Measurements from ENCODE around the gene POU2F1. TPM values are rescaled to one million over a fixed set of nuclear protein-coding genes. Genes with fewer than 3 reads are reported as not detected.
A peak's percentile ranks its signal among the peaks of the same experiment; 100 is the strongest.
"Not testable (repeated sequence)": the region's sequence is repeated elsewhere in the genome, so short reads cannot be mapped to it uniquely, and the experiment has no call there.

Gene POU2F1
- polyA plus RNA-seq, 1 donor from 2014 or later = 10.9 TPM

DNA sequence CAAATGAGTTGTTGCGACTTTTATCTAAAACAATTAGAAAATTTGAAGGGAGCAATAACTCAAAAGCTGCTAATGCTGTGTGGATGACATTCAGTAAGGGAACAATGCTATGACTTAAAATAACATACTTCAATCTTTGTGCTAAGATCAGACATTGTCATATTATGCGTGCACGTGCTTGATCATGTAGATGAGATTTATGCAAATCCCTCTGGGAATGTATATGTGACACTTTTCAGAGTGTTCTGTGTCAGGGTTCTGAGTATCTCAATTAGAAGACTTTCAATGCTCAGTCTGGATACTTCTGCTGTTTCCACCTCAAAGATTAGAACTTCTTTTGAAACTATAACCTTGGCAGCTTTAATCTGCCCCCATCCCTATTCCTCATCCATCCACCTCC is 18.6 kb upstream of the POU2F1 start:
- no peaks in the 10 kb centered on the region for H3K36me3 ChIP-seq (ENCODE audit: insufficient read depth, low read length)
- H2AFZ ChIP-seq (ENCODE audit: low read depth, low read length) = no peak overlapping the region
- H3K4me3 ChIP-seq (ENCODE audit: low read length) = no peak overlapping the region
- H3K9ac ChIP-seq (ENCODE audit: low read length) = no peak overlapping the region
- H3K9me3 ChIP-seq (ENCODE audit: low read length) = no peaks in the 10 kb centered on the region
- peaks cover 3% of the 10 kb centered on the region for H3F3A ChIP-seq (ENCODE audit: insufficient read depth, low read length, poor library complexity, severe bottlenecking)
- no peak overlapping the region for H3K4me2 ChIP-seq (ENCODE audit: low read length)
- H3K79me2 ChIP-seq (replicated peaks; ENCODE audit: insufficient read depth, low read length) = no peaks in the 10 kb centered on the region
- peaks cover 4% of the 10 kb centered on the region for H3K27me3 ChIP-seq (ENCODE audit: insufficient read depth, low read depth, low read length)
- peak; percentile 55 for TF ChIP-seq POLR2AphosphoS5 (IDR thresholded peaks at IDR 0.05)
- TF ChIP-seq EP300 (conservative IDR thresholded peaks at IDR 0.05; ENCODE audit: poor library complexity, severe bottlenecking) = peak; percentile 71
- TF ChIP-seq SMC3 (conservative IDR thresholded peaks at IDR 0.05; ENCODE audit: poor library complexity) = no peak
- TF ChIP-seq MXI1 (conservative IDR thresholded peaks at IDR 0.05; ENCODE audit: poor library complexity, severe bottlenecking) = no peak
- no peak for TF ChIP-seq RAD21 (conservative IDR thresholded peaks at IDR 0.05)
- H3K9me2 ChIP-seq (ENCODE audit: insufficient read depth, low read length) = no peaks in the 10 kb centered on the region
- no peaks in the 10 kb centered on the region for H4K20me1 ChIP-seq (ENCODE audit: insufficient read depth)
- no peak overlapping the region for H3K27ac ChIP-seq (ENCODE audit: low read length)

DNA sequence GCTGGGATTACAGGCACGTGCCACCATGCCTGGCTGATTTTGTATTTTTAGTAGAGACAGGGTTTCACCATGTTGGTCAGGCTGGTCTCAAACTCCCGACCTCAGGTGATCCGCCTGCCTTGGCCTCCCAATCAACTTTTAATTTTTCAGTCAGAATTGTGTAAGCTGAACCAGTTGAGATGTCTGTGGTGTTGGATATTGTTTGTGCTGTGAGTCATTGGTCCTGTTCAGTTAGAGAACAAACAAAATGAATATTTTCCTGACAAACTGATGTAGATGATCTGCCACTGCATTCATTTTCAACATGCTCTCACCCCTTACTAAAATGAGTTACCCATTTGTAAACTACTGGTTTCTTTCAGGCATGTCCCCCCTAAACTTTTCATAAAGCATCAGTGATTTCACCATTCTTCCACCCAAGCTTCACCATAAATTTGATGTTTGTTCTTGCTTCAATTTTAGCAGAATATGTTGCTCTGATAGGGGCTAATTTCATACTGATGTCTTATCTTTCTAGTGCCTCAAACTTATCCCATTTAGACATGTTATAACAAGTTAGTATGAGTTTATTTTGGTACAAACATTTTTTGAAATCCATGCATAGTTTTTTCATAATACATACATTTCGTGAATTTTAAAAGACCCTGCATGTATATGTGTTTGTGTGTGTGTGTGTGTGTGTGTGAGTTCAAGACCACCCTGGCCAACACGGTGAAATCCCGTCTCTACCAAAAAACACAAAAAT is 15.2 kb upstream of the POU2F1 start:
- H3K27ac ChIP-seq (ENCODE audit: low read length); H3K9me3 ChIP-seq (ENCODE audit: low read length); H3K79me2 ChIP-seq (replicated peaks; ENCODE audit: insufficient read depth, low read length); H3K9me2 ChIP-seq (ENCODE audit: insufficient read depth, low read length); H3F3A ChIP-seq (ENCODE audit: insufficient read depth, low read length, poor library complexity, severe bottlenecking); H4K20me1 ChIP-seq (ENCODE audit: insufficient read depth); H3K36me3 ChIP-seq (ENCODE audit: insufficient read depth, low read length); H3K4me3 ChIP-seq (ENCODE audit: low read length); H3K9ac ChIP-seq (ENCODE audit: low read length); H3K4me2 ChIP-seq (ENCODE audit: low read length); H2AFZ ChIP-seq (ENCODE audit: low read depth, low read length); H3K27me3 ChIP-seq (ENCODE audit: insufficient read depth, low read depth, low read length): not testable (repeated sequence)

DNA sequence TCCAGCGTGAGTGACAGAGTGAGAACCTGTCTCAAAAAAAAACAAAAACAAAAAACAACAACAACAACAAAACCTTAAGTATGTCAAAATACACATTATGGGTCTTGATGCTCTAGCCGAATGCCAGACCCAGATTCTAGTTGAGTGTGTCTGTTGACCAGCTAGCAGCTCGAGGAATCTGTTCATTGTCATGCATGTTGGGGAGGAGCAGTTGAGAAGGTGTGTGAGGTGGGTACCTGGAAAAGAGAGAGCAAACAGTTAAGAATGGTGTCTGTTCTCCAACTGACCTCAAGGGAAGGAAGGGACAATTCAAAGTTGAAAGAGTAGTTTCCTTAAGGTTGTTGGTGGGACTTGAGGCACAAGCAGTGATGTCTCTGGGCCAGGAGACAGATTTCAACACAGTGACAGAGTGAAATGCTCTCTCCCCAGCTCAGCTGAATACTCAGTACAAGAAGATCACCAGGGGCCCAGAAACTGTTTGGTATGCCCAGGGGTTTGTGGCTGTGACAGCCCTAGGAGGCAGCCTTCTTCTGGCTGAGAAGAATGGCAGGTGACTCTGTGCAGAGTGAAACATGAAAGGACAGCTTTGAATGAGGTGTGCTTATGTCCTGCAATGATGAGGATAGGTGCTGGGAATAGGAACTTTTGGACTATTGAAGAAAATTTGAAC is 14.4 kb upstream of the POU2F1 start:
- Histone ChIP-seq H2AFZ (ENCODE audit: low read depth, low read length) (no peak overlapping the region), H3K36me3 (ENCODE audit: insufficient read depth, low read length) (no peaks in the 10 kb centered on the region), H3K79me2 (replicated peaks; ENCODE audit: insufficient read depth, low read length) (no peaks in the 10 kb centered on the region), H3K4me3 (ENCODE audit: low read length) (no peak overlapping the region), H3K9me3 (ENCODE audit: low read length) (no peaks in the 10 kb centered on the region), H3K27ac (ENCODE audit: low read length) (no peak overlapping the region), H3K27me3 (ENCODE audit: insufficient read depth, low read depth, low read length) (no peaks in the 10 kb centered on the region), H3F3A (ENCODE audit: insufficient read depth, low read length, poor library complexity, severe bottlenecking) (peaks cover 3% of the 10 kb centered on the region), H3K9ac (ENCODE audit: low read length) (no peak overlapping the region), H3K9me2 (ENCODE audit: insufficient read depth, low read length) (no peaks in the 10 kb centered on the region), H3K4me2 (ENCODE audit: low read length) (no peak overlapping the region), H4K20me1 (ENCODE audit: insufficient read depth) (no peaks in the 10 kb centered on the region)
- no peak for TF ChIP-seq EZH2 (IDR thresholded peaks at IDR 0.05; ENCODE audit: borderline replicate concordance, insufficient read depth, low read length, poor library complexity, severe bottlenecking)
- TF ChIP-seq RAD21 (conservative IDR thresholded peaks at IDR 0.05) = no peak
- TF ChIP-seq, protein P1, sequence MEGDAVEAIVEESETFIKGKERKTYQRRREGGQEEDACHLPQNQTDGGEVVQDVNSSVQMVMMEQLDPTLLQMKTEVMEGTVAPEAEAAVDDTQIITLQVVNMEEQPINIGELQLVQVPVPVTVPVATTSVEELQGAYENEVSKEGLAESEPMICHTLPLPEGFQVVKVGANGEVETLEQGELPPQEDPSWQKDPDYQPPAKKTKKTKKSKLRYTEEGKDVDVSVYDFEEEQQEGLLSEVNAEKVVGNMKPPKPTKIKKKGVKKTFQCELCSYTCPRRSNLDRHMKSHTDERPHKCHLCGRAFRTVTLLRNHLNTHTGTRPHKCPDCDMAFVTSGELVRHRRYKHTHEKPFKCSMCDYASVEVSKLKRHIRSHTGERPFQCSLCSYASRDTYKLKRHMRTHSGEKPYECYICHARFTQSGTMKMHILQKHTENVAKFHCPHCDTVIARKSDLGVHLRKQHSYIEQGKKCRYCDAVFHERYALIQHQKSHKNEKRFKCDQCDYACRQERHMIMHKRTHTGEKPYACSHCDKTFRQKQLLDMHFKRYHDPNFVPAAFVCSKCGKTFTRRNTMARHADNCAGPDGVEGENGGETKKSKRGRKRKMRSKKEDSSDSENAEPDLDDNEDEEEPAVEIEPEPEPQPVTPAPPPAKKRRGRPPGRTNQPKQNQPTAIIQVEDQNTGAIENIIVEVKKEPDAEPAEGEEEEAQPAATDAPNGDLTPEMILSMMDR (IDR thresholded peaks at IDR 0.05; ENCODE audit: poor library complexity, severe bottlenecking) = no peak
- TF ChIP-seq TAF1 (IDR thresholded peaks at IDR 0.05; ENCODE audit: low read depth) = no peak
- TF ChIP-seq POLR2AphosphoS5 (IDR thresholded peaks at IDR 0.05) = no peak
- TF ChIP-seq SMC3 (conservative IDR thresholded peaks at IDR 0.05; ENCODE audit: poor library complexity) = no peak
- TF ChIP-seq MXI1 (conservative IDR thresholded peaks at IDR 0.05; ENCODE audit: poor library complexity, severe bottlenecking) = no peak
- TF ChIP-seq EP300 (conservative IDR thresholded peaks at IDR 0.05; ENCODE audit: poor library complexity, severe bottlenecking) = no peak
- TF ChIP-seq, protein P2, sequence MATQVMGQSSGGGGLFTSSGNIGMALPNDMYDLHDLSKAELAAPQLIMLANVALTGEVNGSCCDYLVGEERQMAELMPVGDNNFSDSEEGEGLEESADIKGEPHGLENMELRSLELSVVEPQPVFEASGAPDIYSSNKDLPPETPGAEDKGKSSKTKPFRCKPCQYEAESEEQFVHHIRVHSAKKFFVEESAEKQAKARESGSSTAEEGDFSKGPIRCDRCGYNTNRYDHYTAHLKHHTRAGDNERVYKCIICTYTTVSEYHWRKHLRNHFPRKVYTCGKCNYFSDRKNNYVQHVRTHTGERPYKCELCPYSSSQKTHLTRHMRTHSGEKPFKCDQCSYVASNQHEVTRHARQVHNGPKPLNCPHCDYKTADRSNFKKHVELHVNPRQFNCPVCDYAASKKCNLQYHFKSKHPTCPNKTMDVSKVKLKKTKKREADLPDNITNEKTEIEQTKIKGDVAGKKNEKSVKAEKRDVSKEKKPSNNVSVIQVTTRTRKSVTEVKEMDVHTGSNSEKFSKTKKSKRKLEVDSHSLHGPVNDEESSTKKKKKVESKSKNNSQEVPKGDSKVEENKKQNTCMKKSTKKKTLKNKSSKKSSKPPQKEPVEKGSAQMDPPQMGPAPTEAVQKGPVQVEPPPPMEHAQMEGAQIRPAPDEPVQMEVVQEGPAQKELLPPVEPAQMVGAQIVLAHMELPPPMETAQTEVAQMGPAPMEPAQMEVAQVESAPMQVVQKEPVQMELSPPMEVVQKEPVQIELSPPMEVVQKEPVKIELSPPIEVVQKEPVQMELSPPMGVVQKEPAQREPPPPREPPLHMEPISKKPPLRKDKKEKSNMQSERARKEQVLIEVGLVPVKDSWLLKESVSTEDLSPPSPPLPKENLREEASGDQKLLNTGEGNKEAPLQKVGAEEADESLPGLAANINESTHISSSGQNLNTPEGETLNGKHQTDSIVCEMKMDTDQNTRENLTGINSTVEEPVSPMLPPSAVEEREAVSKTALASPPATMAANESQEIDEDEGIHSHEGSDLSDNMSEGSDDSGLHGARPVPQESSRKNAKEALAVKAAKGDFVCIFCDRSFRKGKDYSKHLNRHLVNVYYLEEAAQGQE (IDR thresholded peaks at IDR 0.05; ENCODE audit: borderline replicate concordance) = no peak
